ENCODE measurements around the gene PBX3. TPM values are rescaled to one million over a fixed set of nuclear protein-coding genes. Genes with fewer than 3 reads are reported as not detected.
A peak's percentile ranks its signal among the peaks of the same experiment; 100 is the strongest.

Gene PBX3
- total and polyA plus RNA-seq, 9 of the 15 experiments (the other 6 are each of a cell fraction or from before 2014, with no cell fraction given), result 0.14 to 5.8 (median 0.92) TPM

DNA sequence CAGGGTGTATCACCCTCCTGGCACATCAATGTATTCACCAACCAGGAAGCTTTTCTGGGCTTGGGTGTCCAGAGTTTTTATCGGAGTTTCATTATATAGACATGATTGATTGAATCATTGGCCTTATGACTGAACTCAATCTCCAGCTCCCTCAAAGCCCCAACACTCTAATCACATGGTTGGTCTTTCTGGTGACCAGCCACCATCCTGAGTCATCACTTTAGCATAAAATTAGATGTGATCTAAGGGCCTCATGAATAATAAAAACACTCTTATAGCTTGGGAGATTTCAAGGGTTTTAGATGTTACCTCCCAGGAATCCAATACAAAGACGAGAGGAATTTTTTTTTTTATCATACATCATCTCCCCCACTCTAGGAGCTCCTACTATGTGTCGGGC is 7.7 kb upstream of the PBX3 start:
- Histone ChIP-seq H3K9me3 (replicated peaks; ENCODE audit: control insufficient read depth, insufficient read depth, low read depth, low read length) (no peaks in the 10 kb centered on the region), H3K27me3 (ENCODE audit: control insufficient read depth in 2 of 2, insufficient read depth in 2 of 2, low read length in 2 of 2) (peaks cover 13 to 15% of the 10 kb centered on the region in 2 experiments; a peak in 4 of 5 replicates), H3K36me3 (ENCODE audit: control insufficient read depth, insufficient read depth, low read length) (no peaks in the 10 kb centered on the region), H3K79me2 (ENCODE audit: control insufficient read depth, insufficient read depth, low read length) (no peaks in the 10 kb centered on the region), H3K4me3 (no peak overlapping the region), H3K4me2 (ENCODE audit: insufficient read depth, low read length) (no peak overlapping the region), H3K9ac (ENCODE audit: insufficient read depth in 1 of 2, low read depth in 2 of 2, low read length in 2 of 2) (no peak overlapping the region), H3K4me1 (replicated peaks in 1 of 2; ENCODE audit: control insufficient read depth in 2 of 2, insufficient read depth in 2 of 2, low read length in 2 of 2) (no peaks in the 10 kb centered on the region), H3K9me1 (ENCODE audit: control insufficient read depth, insufficient read depth, low read length) (no peaks in the 10 kb centered on the region), H3K27ac (ENCODE audit: extremely low read depth, low read depth, low read length) (no peak overlapping the region), H4K20me1 (replicated peaks; ENCODE audit: control insufficient read depth, insufficient read depth, low read length) (no peaks in the 10 kb centered on the region), H2AFZ (ENCODE audit: low read depth, low read length) (no peak overlapping the region)
- no peak for ATAC-seq
- intact Hi-C loops (cut with micrococcal nuclease) (no loop called here), in situ Hi-C loops (cut with MboI) (no loop called here)
- ChIA-PET POLR2A (interaction anchor here (0.9 to 1.0 kb wide), 2 partner anchors 9 to 32 kb away, joined by 3 to 5 read pairs; partner anchors contain the start of gene MAPKAP1), CTCF (ENCODE audit: low intra/inter-chr PET ratio) (no interaction called here)
- no TSS peak for BruUV-seq (replicated peaks)
- DNase-seq (ENCODE audit: extremely low read depth in 1 of 4, low spot score in 3 of 4), result no peak
- peak; percentile 54 for TF ChIP-seq MAFG (tag; conservative IDR thresholded peaks at IDR 0.05)
- TF ChIP-seq ZNF316 (IDR thresholded peaks at IDR 0.05), result peak; percentile 40; the same call in 1 of the 2 replicates
- TF ChIP-seq C11orf30 (IDR thresholded peaks at IDR 0.05; ENCODE audit: low read depth), result peak; percentile 49; the same call in 1 of the 2 replicates
- TF ChIP-seq, protein P1, sequence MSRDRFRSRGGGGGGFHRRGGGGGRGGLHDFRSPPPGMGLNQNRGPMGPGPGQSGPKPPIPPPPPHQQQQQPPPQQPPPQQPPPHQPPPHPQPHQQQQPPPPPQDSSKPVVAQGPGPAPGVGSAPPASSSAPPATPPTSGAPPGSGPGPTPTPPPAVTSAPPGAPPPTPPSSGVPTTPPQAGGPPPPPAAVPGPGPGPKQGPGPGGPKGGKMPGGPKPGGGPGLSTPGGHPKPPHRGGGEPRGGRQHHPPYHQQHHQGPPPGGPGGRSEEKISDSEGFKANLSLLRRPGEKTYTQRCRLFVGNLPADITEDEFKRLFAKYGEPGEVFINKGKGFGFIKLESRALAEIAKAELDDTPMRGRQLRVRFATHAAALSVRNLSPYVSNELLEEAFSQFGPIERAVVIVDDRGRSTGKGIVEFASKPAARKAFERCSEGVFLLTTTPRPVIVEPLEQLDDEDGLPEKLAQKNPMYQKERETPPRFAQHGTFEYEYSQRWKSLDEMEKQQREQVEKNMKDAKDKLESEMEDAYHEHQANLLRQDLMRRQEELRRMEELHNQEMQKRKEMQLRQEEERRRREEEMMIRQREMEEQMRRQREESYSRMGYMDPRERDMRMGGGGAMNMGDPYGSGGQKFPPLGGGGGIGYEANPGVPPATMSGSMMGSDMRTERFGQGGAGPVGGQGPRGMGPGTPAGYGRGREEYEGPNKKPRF (IDR thresholded peaks at IDR 0.05; ENCODE audit: low read depth, low read length), result no peak
- 5% methylated on average over 3 of the region's 3 CpGs for WGBS (ENCODE audit: insufficient coverage, low coverage, missing lambda C conversion rate)
- no peak for FAIRE-seq
